NCI-H1694 treated with DMSO at 0.1 percent for 48 hours (cell line): ENCODE measurements around the gene ZMYND19.
"Not testable (repeated sequence)": the region's sequence is repeated elsewhere in the genome, so short reads cannot be mapped to it uniquely, and the experiment has no call there.

Source experiments
- DNase-seq: peaks from one replicate; lab custom pipeline; 2025; lab: John Stamatoyannopoulos, UW

The ZMYND19 gene

GRCh38 chr9:137588891-137589290, 1.4 kb downstream of the ZMYND19 start:
- no peak for DNase-seq

- DNase-seq = no peak
These were observed 2.0 kb downstream of the ZMYND19 start for GRCh38 chr9:137588311-137588710.

- DNase-seq = no peak
These were observed 3.5 kb downstream of the ZMYND19 start for GRCh38 chr9:137586854-137587253.

- DNase-seq = no peak
These were observed 6.4 kb downstream of the ZMYND19 start for GRCh38 chr9:137583957-137584356.

GRCh38 chr9:137583347-137583746, 7.0 kb downstream of the ZMYND19 start:
- no peak for DNase-seq

GRCh38 chr9:137582286-137582860, 7.9 kb downstream of the ZMYND19 start:
- DNase-seq = peak; percentile 17

GRCh38 chr9:137581361-137582285, 8.7 kb downstream of the ZMYND19 start:
- DNase-seq = no peak

GRCh38 chr9:137580954-137581322, 9.4 kb downstream of the ZMYND19 start:
- no peak for DNase-seq

GRCh38 chr9:137580209-137580953, 9.9 kb downstream of the ZMYND19 start:
- no peak for DNase-seq

GRCh38 chr9:137579259-137579604, 11.1 kb downstream of the ZMYND19 start:
- DNase-seq = no peak

GRCh38 chr9:137578518-137579258, 11.6 kb downstream of the ZMYND19 start, which contains the start of gene DPH7:
DPH7 (minus strand) TSS chr9:137578925; CDS start chr9:137578777, 148 bp downstream.
- DNase-seq = peak; percentile 50

- DNase-seq = no peak
These were observed 14.4 kb downstream of the ZMYND19 start for GRCh38 chr9:137575716-137576411.

GRCh38 chr9:137575364-137575715, 15.0 kb downstream of the ZMYND19 start:
- DNase-seq = no peak

GRCh38 chr9:137574192-137574591, 16.1 kb downstream of the ZMYND19 start:
- DNase-seq = no peak

GRCh38 chr9:137570566-137570965, 19.7 kb downstream of the ZMYND19 start:
- DNase-seq = no peak

- no peak for DNase-seq
These were observed 20.6 kb downstream of the ZMYND19 start for GRCh38 chr9:137569609-137570203.

GRCh38 chr9:137568445-137568844, 21.9 kb downstream of the ZMYND19 start:
- not testable (repeated sequence) for DNase-seq

GRCh38 chr9:137564817-137565411, 25.4 kb downstream of the ZMYND19 start:
- DNase-seq = no peak

- no peak for DNase-seq
These were observed 26.2 kb downstream of the ZMYND19 start for GRCh38 chr9:137564134-137564533.

GRCh38 chr9:137558127-137558526, 32.2 kb downstream of the ZMYND19 start:
- DNase-seq = no peak
